RWPE1 (cell line): ENCODE measurements around the gene ZNF878.
A peak's percentile ranks its signal among the peaks of the same experiment; 100 is the strongest.

Experiments
- CTCF ChIA-PET: fragments of 350-600 bp; sonication (Branson Sonifier 250); formaldehyde crosslinking; extraction: SDS; loops from one replicate; lab custom pipeline; 2021; lab: Yijun Ruan, JAX
- POLR2A ChIA-PET: fragments of 400-600 bp; formaldehyde crosslinking; extraction: SDS; loops from one replicate; lab custom pipeline; 2020; ENCODE audit warnings: antibody characterized with exemption; ENCODE audit not compliant: low non-redundant PET; lab: Yijun Ruan, JAX
- DNase-seq: peaks from one replicate; pipeline ENCODE4 v3.0.0; 2012; ENCODE audit warnings: low spot score
- H3K27ac ChIP-seq: fragments of 450-650 bp; 2 replicates; pipeline ENCODE4 v1.5.1; 2017
- CTCF ChIP-seq: fragments of 450-650 bp; conservative IDR thresholded peaks from 2 replicates; pipeline ENCODE4 v1.5.1; 2017; ENCODE audit warnings: low read depth, mild to moderate bottlenecking

Gene ZNF878

GRCh38 chr19:12055784-12056183 is 3.0 kb upstream of the ZNF878 start:
- DNase-seq, result no peak
- no peak for TF ChIP-seq CTCF
- POLR2A ChIA-PET, result no interaction called here
- CTCF ChIA-PET, result interaction anchor here (1.0 kb wide), 1 partner anchor 85 kb away, joined by 3 read pairs; no protein-coding TSS in a partner anchor
- H3K27ac ChIP-seq, result no peak overlapping the region

- POLR2A ChIA-PET, result interaction anchor here (0.7 kb wide), 1 partner anchor 17 kb away, joined by 3 read pairs; the partner anchor contains the start of gene ZNF433
Observed at GRCh38 chr19:12052091-12052496, 667 bp downstream of the ZNF878 start.

DNA sequence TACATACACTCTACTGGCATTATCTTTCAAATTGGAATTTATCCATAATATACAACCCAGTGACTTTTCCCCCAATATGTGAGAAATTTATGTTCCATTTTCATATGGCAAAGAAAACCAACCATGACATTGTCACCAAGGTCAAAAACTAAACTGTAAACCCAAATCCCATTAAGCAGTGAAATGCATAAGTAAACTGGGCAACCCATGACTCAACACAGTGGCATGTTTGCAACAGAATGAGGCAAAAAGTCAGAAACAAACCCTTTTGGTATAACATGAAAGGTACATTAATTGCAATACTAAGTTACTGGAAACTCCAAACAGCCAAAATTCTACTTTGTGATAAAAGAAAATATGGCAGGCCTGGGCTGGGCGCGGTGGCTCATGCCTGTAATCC is 4.9 kb downstream of the ZNF878 start:
- no peak for DNase-seq
- CTCF ChIA-PET, result interaction anchor here (1.2 kb wide), 1 partner anchor 124 kb away, joined by 5 read pairs; no protein-coding TSS in a partner anchor
- POLR2A ChIA-PET, result no interaction called here
- H3K27ac ChIP-seq, result no peak overlapping the region
- no peak for TF ChIP-seq CTCF

More at GRCh38 chr19:12052091-12052496, 667 bp downstream of the ZNF878 start:
- TF ChIP-seq CTCF, result no peak
- peak; percentile 13 for DNase-seq
- H3K27ac ChIP-seq, result peak overlapping the region; percentile 83
- CTCF ChIA-PET, result interaction anchor here (0.6 to 1.0 kb wide), 2 partner anchors 63 to 86 kb away, joined by 3 read pairs; no protein-coding TSS in a partner anchor

DNA sequence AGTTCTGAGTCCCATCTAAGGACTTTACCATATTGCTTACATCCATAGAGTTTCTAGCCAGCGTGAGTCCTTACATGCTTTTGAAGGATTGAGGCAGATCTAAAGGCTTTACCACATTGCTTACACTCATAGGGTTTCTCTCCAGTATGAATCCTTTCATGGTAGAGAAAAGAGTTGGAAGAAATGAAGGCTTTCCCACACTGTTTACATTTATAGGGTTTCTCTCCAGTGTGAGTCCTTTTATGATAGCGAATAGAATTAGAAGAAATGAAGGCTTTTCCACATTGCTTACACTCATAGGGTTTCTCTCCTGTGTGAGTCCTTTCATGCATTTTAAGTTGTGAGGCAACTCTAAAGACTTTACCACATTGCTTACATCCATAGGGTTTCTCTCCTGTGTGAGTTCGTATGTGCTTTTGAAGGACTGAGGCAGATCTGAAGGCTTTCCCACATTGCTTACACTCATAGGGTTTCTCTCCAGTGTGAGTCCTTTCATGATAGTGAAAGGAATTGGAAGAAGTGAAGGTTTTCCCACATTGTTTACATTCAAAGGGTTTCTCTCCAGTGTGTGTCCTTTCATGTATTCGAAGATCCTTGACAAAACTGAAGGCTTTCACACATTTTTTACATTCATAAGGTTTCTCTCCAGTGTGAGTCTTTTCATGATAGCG is 8.9 kb downstream of the ZNF878 start:
- CTCF ChIA-PET, result no interaction called here
- TF ChIP-seq CTCF, result no peak
- POLR2A ChIA-PET, result no interaction called here
- DNase-seq, result no peak
- no peak overlapping the region for H3K27ac ChIP-seq

- no peak overlapping the region for H3K27ac ChIP-seq
- ChIA-PET CTCF (no interaction called here), POLR2A (no interaction called here)
- TF ChIP-seq CTCF, result no peak
- DNase-seq, result no peak
Observed at GRCh38 chr19:12042893-12043292, 9.9 kb downstream of the ZNF878 start.

DNA sequence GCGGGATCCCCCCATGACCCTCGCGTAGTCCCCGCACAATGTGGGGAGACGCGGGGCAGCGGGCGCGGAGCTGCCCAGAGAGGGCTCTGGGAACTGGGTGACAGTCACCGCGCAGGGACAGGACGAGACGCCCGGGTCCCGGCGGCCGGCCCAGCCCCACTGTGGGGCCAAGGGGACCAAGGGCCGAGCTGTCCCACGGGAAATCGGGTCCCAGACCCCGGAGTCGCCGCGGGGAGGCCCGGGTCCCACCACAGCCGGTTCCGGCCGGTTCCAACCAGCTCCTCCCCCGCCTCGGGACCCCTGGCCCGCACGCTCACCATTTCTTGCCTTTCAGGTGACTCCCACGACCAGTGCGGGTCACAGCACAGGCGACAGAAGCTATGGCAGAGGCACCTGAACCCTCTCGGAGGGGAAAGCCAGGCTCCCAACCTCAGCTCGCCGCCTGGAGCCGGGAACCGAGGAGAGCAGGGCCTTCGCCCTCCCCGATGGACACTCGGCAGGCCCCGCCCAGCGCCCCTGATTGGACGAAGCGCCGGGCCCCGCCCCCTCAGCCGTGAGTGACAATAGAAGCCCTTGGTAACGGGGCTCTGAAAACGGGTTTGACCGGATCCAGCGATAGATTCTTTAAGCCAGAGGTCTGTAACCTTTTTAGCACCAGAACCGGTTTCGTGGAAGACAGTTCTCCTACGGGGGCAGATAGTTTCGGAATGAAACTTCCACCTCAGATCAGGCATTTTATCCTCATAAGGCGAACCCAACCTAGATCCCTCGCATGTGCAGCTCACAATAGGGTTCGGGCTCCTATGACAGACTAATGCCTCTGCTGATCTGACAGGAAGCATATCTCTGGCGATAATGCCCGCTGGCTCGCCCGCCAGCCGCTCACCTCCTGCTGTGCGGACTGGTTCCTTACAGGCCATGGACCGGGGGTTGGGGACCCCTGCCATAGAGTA is 17.3 kb downstream of the ZNF878 start, which contains the start of gene ZNF433:
ZNF433 (minus strand) TSS at position 460 of the 953 bp plus-strand sequence; CDS start at position 320, 140 bp downstream.
- H3K27ac ChIP-seq, result peak within 1 kb of the TSS; percentile 65
- TF ChIP-seq CTCF, result no peak
- CTCF ChIA-PET, result interaction anchor here (0.6 to 1.1 kb wide), 2 partner anchors 24 kb away, joined by 3 read pairs; no protein-coding TSS in a partner anchor
- peak; percentile 98 for DNase-seq
- POLR2A ChIA-PET, result interaction anchor here (0.5 to 0.6 kb wide), 3 partner anchors 11 to 1774 kb away, joined by 3 read pairs; no protein-coding TSS in a partner anchor
